NT2/D1 (cell line): ENCODE measurements around the gene QSOX2.

Experiments used
- DNase-seq: peaks from one replicate; pipeline ENCODE4 v3.0.0-alpha.2; 2011; ENCODE audit warnings: low read depth, low spot score
- H3K27me3 ChIP-seq: 2 replicates; pipeline ENCODE4 v1.6.0; 2011; ENCODE audit warnings: mild to moderate bottlenecking; ENCODE audit not compliant: insufficient read length, insufficient read depth
- H3K36me3 ChIP-seq: 2 replicates; pipeline ENCODE4 v1.6.1; 2011; ENCODE audit warnings: mild to moderate bottlenecking, low read length, mixed read lengths; ENCODE audit not compliant: insufficient read depth, insufficient read length
- H3K4me1 ChIP-seq: 2 replicates; pipeline ENCODE4 v1.5.1; 2011; ENCODE audit not compliant: insufficient read depth, insufficient read length
- H3K4me3 ChIP-seq: 2 replicates; pipeline ENCODE4 v1.5.1; 2011; ENCODE audit warnings: low read depth; ENCODE audit not compliant: insufficient read length
- H3K9ac ChIP-seq: 2 replicates; pipeline ENCODE4 v1.6.0; 2011; ENCODE audit warnings: low read depth; ENCODE audit not compliant: insufficient read length
- H3K9me3 ChIP-seq: 2 replicates; pipeline ENCODE4 v1.5.1; 2011; ENCODE audit warnings: mild to moderate bottlenecking, low read length; ENCODE audit not compliant: insufficient read depth
- SUZ12 ChIP-seq: IDR thresholded peaks from 2 replicates; pipeline ENCODE4 v1.6.1; 2011; ENCODE audit not compliant: insufficient read length, insufficient read depth; ENCODE audit errors: extremely low read depth
- YY1 ChIP-seq: IDR thresholded peaks from 2 replicates; pipeline ENCODE4 v1.6.1; 2011; ENCODE audit not compliant: insufficient read length, insufficient read depth
- ZNF274 ChIP-seq: IDR thresholded peaks from 2 replicates; pipeline ENCODE4 v1.6.1; 2011; ENCODE audit warnings: mild to moderate bottlenecking, low read depth, low read length

The QSOX2 gene

GRCh38 chr9:136285501-136286358 is 40.1 kb upstream of the QSOX2 start:
- no peak for DNase-seq
- Histone ChIP-seq H3K9ac (no peak overlapping the region), H3K4me1 (peaks cover 21% of the 10 kb centered on the region), H3K36me3 (no peaks in the 10 kb centered on the region), H3K9me3 (no peaks in the 10 kb centered on the region), H3K27me3 (no peaks in the 10 kb centered on the region), H3K4me3 (no peak overlapping the region)
- TF ChIP-seq SUZ12 (no peak), ZNF274 (no peak), YY1 (no peak)

- no peak overlapping the region for H3K9ac ChIP-seq
- DNase-seq = no peak
- no peaks in the 10 kb centered on the region for H3K36me3 ChIP-seq
- H3K4me1 ChIP-seq = peaks cover 17% of the 10 kb centered on the region
- H3K4me3 ChIP-seq = no peak overlapping the region
- no peak for TF ChIP-seq ZNF274
- TF ChIP-seq YY1 = no peak
- no peak for TF ChIP-seq SUZ12
- H3K9me3 ChIP-seq = no peaks in the 10 kb centered on the region
- H3K27me3 ChIP-seq = no peaks in the 10 kb centered on the region
Measured at GRCh38 chr9:136284951-136285350, 39.3 kb upstream of the QSOX2 start.

GRCh38 chr9:136284311-136284710 is 38.7 kb upstream of the QSOX2 start:
- H3K4me3 ChIP-seq = no peak overlapping the region
- H3K36me3 ChIP-seq = no peaks in the 10 kb centered on the region
- peak overlapping the region; percentile 8 for H3K9ac ChIP-seq
- TF ChIP-seq ZNF274 (no peak), SUZ12 (no peak), YY1 (no peak)
- DNase-seq = no peak
- H3K27me3 ChIP-seq = no peaks in the 10 kb centered on the region
- peaks cover 17% of the 10 kb centered on the region for H3K4me1 ChIP-seq
- no peaks in the 10 kb centered on the region; the same call in 1 of the 2 replicates for H3K9me3 ChIP-seq

GRCh38 chr9:136283291-136284235 is 38.0 kb upstream of the QSOX2 start:
- Histone ChIP-seq H3K9me3 (no peaks in the 10 kb centered on the region; the same call in 1 of the 2 replicates), H3K4me3 (no peak overlapping the region), H3K27me3 (no peaks in the 10 kb centered on the region), H3K36me3 (no peaks in the 10 kb centered on the region), H3K9ac (peak overlapping the region; percentile 36), H3K4me1 (peaks cover 17% of the 10 kb centered on the region)
- DNase-seq = peak; percentile 65
- TF ChIP-seq ZNF274 = no peak

- H3K9me3 ChIP-seq = no peaks in the 10 kb centered on the region; the same call in 1 of the 2 replicates
- peaks cover 17% of the 10 kb centered on the region for H3K4me1 ChIP-seq
- DNase-seq = no peak
- no peaks in the 10 kb centered on the region for H3K27me3 ChIP-seq
- no peak overlapping the region for H3K9ac ChIP-seq
- no peak for TF ChIP-seq SUZ12
- TF ChIP-seq YY1 = no peak
- TF ChIP-seq ZNF274 = no peak
- no peaks in the 10 kb centered on the region for H3K36me3 ChIP-seq
- H3K4me3 ChIP-seq = no peak overlapping the region
Measured at GRCh38 chr9:136282272-136282861, 36.8 kb upstream of the QSOX2 start.

- no peaks in the 10 kb centered on the region for H3K27me3 ChIP-seq
Measured at GRCh38 chr9:136281421-136282271, 36.0 kb upstream of the QSOX2 start.

More at GRCh38 chr9:136281421-136282271, 36.0 kb upstream of the QSOX2 start:
- H3K4me3 ChIP-seq = no peak overlapping the region
- no peak for DNase-seq
- H3K9me3 ChIP-seq = no peaks in the 10 kb centered on the region; the same call in 1 of the 2 replicates
- TF ChIP-seq SUZ12 (no peak), ZNF274 (no peak), YY1 (no peak)
- no peak overlapping the region for H3K9ac ChIP-seq
- H3K4me1 ChIP-seq = peaks cover 17% of the 10 kb centered on the region
- H3K36me3 ChIP-seq = no peaks in the 10 kb centered on the region
